ENCODE measurements around the gene PRKRIP1. TPM values are rescaled to one million over a fixed set of nuclear protein-coding genes. Genes with fewer than 3 reads are reported as not detected.

The PRKRIP1 gene
- total RNA-seq, 2 experiments from 2014 or later = 26.8 to 28.1 TPM

DNA sequence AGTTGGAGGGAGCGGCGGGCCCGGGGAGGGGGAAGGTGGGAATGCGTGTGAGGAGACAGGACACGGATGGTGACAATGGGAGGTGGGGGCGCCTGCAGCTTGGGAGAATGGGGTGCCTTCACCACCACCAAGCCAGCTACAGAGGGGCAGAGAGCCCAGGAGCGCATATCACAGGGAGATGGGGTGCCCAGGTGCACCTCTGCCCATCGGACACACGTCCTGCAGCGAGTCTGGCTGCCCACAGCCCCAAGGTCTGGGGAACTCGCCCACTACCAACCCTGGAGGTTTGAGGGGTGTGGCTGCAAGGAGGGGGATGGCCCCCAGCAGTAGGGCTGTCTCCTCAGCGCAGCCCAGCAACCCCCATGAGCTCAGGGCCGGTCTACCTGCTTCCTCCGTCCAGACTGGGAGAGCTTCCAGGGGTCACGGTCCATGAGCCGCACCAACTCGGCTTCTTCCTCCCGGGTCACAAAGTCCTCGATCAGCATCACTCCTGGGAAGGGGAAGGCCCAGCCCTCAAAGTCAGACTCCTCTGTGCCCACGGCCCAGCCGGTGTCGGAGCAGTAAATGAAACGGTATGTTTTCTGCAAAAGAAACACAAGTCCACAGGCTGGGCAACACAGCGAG lies 63.2 kb downstream of the PRKRIP1 start:
- H3K4me3 Mint-ChIP-seq = no peak overlapping the region
- H3K27me3 Mint-ChIP-seq (ENCODE audit: low read depth) = no peaks in the 10 kb centered on the region
- ATAC-seq (no peak), DNase-seq (no peak)
- H3K9me3 Mint-ChIP-seq (ENCODE audit: insufficient read depth) = no peaks in the 10 kb centered on the region
- ChIA-PET POLR2A (interaction anchor here (0.5 kb wide), 1 partner anchor 19 kb away, joined by 3 read pairs; no protein-coding TSS in a partner anchor), CTCF (no interaction called here)
- peaks cover 9% of the 10 kb centered on the region for H3K36me3 Mint-ChIP-seq (ENCODE audit: low read depth)
- H3K27ac Mint-ChIP-seq = no peak overlapping the region
- H3K4me1 Mint-ChIP-seq (ENCODE audit: low read depth) = peaks cover 11% of the 10 kb centered on the region

DNA sequence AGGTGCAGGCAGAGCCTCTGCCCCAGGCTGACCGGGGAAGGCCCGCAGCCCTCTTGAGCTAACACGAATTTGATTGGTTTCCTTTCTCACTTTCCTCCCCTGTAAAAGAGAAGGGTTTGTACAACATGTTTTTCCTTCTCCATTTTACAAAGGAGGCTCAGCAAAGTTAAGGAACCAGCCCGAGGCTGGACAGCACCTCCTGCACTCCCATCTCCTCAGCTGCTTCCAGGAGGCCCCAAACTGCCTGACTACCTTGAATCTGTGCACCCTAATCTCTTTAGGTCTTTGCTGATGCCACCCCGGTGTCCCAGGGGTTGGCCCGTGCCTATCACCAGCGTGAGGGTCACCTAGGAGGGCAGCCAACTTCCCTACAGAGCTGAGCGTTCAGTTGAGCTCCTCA lies 64.3 kb downstream of the PRKRIP1 start:
- DNase-seq (no peak), ATAC-seq (no peak)
- peak overlapping the region; percentile 58 for H3K27ac Mint-ChIP-seq
- ChIA-PET CTCF (no interaction called here), POLR2A (interaction anchor here (0.8 kb wide), 1 partner anchor 8 kb away, joined by 3 read pairs; no protein-coding TSS in a partner anchor)
- H3K27me3 Mint-ChIP-seq (ENCODE audit: low read depth) = no peaks in the 10 kb centered on the region
- H3K9me3 Mint-ChIP-seq (ENCODE audit: insufficient read depth) = no peaks in the 10 kb centered on the region
- H3K4me1 Mint-ChIP-seq (ENCODE audit: low read depth) = peaks cover 14% of the 10 kb centered on the region
- H3K36me3 Mint-ChIP-seq (ENCODE audit: low read depth) = peaks cover 6% of the 10 kb centered on the region
- no peak overlapping the region for H3K4me3 Mint-ChIP-seq

GRCh38 chr7:102463841-102464576 lies 67.8 kb downstream of the PRKRIP1 start:
- ChIA-PET CTCF (interaction anchor here (0.7 to 1.3 kb wide), 4 partner anchors 13 to 59 kb away, joined by 4 to 10 read pairs (median 7); no protein-coding TSS in a partner anchor), POLR2A (interaction anchor here (0.6 to 1.8 kb wide), 3 partner anchors 12 to 60 kb away, joined by 3 to 4 read pairs (median 4); no protein-coding TSS in a partner anchor)
- Mint-ChIP-seq H3K27me3 (ENCODE audit: low read depth) (no peaks in the 10 kb centered on the region), H3K9me3 (ENCODE audit: insufficient read depth) (no peaks in the 10 kb centered on the region), H3K27ac (peak overlapping the region; percentile 87), H3K4me3 (peak overlapping the region; percentile 95), H3K36me3 (ENCODE audit: low read depth) (peaks cover 2% of the 10 kb centered on the region), H3K4me1 (ENCODE audit: low read depth) (peaks cover 26% of the 10 kb centered on the region)
- DNase-seq = no peak
- ATAC-seq = peak; percentile 7

GRCh38 chr7:102464577-102465280 lies 68.6 kb downstream of the PRKRIP1 start, which contains the start of the genes ALKBH4 and LRWD1:
Gene ALKBH4, minus strand, starts transcription at chr7:102464863. Its CDS starts 27 bp downstream, at chr7:102464836.
Gene LRWD1, plus strand, starts transcription at chr7:102464984. Its CDS starts 97 bp downstream, at chr7:102465081.
- Mint-ChIP-seq H3K4me1 (ENCODE audit: low read depth) (peaks cover 26% of the 10 kb centered on the region), H3K36me3 (ENCODE audit: low read depth) (peaks cover 2% of the 10 kb centered on the region), H3K4me3 (peak within 1 kb of the TSS; percentile 95), H3K9me3 (ENCODE audit: insufficient read depth) (no peaks in the 10 kb centered on the region), H3K27me3 (ENCODE audit: low read depth) (no peaks in the 10 kb centered on the region), H3K27ac (peak within 1 kb of the TSS; percentile 87)
- DNase-seq = peak; percentile 94
- peak; percentile 94 for ATAC-seq
- ChIA-PET POLR2A (interaction anchor here (0.5 to 1.8 kb wide), 5 partner anchors 13 to 60 kb away, joined by 3 to 4 read pairs (median 3); partner anchors contain the start of gene ORAI2), CTCF (interaction anchor here (0.9 to 1.3 kb wide), 4 partner anchors 14 to 60 kb away, joined by 3 to 10 read pairs (median 7); no protein-coding TSS in a partner anchor)

DNA sequence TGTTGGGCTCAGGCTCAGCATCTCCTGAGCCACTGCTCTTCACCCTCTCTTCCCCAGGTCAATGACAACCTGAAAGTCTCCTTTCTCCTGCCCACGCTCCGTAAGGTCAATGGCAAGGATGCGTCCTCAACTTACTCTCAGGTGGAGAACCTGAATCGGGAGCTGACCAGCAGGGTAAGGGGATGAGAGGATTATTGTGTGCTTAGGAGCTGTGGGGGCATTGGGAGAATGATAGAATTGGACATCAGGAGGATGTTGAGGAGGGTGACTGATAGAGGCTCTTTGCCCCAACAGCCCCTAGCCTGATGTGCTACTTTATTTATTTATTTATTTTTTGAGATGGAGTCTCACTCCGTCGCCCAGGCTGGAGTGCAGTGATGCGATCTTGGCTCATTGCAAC lies 69.9 kb downstream of the PRKRIP1 start:
- CTCF ChIA-PET = interaction anchor here (1.0 to 3.4 kb wide), 3 partner anchors 26 to 61 kb away, joined by 3 to 18 read pairs (median 5); no protein-coding TSS in a partner anchor
- no peak overlapping the region for H3K27ac Mint-ChIP-seq
- H3K36me3 Mint-ChIP-seq (ENCODE audit: low read depth) = peaks cover 4% of the 10 kb centered on the region
- no peaks in the 10 kb centered on the region for H3K27me3 Mint-ChIP-seq (ENCODE audit: low read depth)
- peak overlapping the region; percentile 95 for H3K4me3 Mint-ChIP-seq
- no peaks in the 10 kb centered on the region for H3K9me3 Mint-ChIP-seq (ENCODE audit: insufficient read depth)
- POLR2A ChIA-PET = interaction anchor here (1.0 to 2.4 kb wide), 4 partner anchors 10 to 47 kb away, joined by 3 to 10 read pairs (median 4); no protein-coding TSS in a partner anchor
- ATAC-seq (no peak), DNase-seq (no peak)
- peaks cover 26% of the 10 kb centered on the region for H3K4me1 Mint-ChIP-seq (ENCODE audit: low read depth)

DNA sequence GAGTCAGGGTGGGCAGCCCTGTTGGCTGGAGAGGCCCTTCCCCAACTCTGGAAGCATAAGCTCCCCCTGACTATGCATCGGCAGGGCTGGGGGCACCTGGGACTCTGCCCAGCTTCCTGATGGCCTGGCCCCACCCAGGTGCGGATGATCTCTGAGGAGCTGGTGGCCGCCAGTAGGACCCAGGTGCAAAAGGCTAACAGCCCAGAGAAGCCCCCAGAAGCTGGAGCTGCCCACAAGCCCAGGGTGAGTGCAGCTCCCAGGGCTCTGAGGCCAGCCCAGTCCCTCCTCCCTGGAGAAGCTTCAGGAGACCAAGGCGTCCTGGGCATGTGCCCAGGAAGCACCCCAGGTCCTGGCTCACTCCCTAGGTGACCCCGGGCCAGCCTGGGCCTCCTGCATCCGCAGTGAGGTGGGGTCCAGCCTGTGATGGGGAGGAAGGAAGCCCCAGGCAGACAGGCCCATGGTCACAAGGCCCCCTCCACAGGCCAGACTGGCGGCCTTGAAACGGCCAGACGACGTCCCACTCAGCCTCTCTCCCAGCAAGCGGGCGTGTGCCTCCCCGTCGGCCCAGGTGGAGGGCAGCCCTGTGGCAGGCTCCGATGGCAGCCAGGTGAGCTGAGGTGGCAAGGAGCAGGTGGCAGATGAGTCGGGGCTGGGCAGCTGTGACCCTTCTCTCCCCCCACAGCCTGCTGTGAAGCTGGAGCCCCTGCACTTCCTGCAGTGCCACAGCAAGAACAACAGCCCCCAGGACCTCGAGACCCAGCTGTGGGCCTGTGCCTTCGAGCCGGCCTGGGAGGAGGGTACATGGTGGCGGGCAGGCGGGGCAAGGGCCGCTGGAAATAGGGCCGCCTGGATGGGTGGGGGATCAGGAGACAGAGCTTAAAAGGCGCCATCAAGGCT lies 71.7 kb downstream of the PRKRIP1 start:
- peaks cover 9% of the 10 kb centered on the region for H3K36me3 Mint-ChIP-seq (ENCODE audit: low read depth)
- DNase-seq (no peak), ATAC-seq (no peak)
- no peaks in the 10 kb centered on the region for H3K9me3 Mint-ChIP-seq (ENCODE audit: insufficient read depth)
- ChIA-PET POLR2A (interaction anchor here (0.7 to 2.4 kb wide), 3 partner anchors 19 to 72 kb away, joined by 3 to 10 read pairs (median 4); partner anchors contain the start of gene PRKRIP1), CTCF (interaction anchor here (1.0 to 3.4 kb wide), 5 partner anchors 52 to 71 kb away, joined by 3 to 18 read pairs (median 3); no protein-coding TSS in a partner anchor)
- H3K27me3 Mint-ChIP-seq (ENCODE audit: low read depth) = no peaks in the 10 kb centered on the region
- no peak overlapping the region for H3K4me3 Mint-ChIP-seq
- H3K4me1 Mint-ChIP-seq (ENCODE audit: low read depth) = peaks cover 24% of the 10 kb centered on the region
- H3K27ac Mint-ChIP-seq = no peak overlapping the region

DNA sequence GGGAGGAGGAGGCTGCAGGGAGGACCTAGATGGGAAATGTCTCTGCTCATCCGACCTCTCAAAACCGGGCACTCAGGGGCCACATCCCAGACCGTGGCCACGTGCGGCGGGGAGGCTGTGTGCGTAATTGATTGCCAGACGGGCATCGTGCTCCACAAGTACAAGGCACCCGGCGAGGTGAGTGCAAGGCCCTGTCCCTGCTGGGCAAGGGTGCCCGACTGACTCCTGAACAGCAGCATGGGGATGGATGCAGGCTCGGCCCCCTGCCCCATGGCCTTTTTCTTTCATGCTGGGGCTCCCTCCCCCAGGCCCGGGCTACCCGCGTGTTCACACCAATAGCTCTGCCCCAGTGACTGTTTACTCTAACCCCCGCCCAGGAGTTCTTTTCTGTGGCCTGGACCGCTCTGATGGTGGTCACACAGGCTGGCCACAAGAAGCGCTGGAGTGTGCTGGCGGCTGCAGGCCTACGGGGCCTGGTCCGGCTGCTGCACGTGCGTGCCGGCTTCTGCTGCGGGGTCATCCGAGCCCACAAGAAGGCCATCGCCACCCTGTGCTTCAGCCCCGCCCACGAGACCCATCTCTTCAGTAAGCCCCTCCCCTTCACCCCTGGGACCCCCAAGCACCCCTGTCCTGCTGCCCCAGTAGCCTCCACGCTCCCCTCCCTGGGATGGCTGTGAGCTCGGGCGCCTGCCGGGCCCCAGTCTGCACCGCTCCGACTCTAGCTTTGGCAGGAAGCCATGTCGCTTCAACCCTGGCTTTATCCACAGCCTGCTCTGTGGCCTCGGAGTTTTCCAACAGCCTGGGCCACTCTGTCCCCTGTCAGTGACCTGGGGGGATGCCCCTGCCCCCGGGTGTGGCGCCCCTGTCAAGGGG lies 72.6 kb downstream of the PRKRIP1 start:
- ATAC-seq (no peak), DNase-seq (no peak)
- no peaks in the 10 kb centered on the region for H3K27me3 Mint-ChIP-seq (ENCODE audit: low read depth)
- H3K36me3 Mint-ChIP-seq (ENCODE audit: low read depth) = peaks cover 14% of the 10 kb centered on the region
- ChIA-PET CTCF (interaction anchor here (1.1 to 3.4 kb wide), 2 partner anchors 53 to 55 kb away, joined by 3 to 18 read pairs; no protein-coding TSS in a partner anchor), POLR2A (no interaction called here)
- H3K4me1 Mint-ChIP-seq (ENCODE audit: low read depth) = peaks cover 20% of the 10 kb centered on the region
- no peaks in the 10 kb centered on the region for H3K9me3 Mint-ChIP-seq (ENCODE audit: insufficient read depth)
- no peak overlapping the region for H3K4me3 Mint-ChIP-seq
- no peak overlapping the region for H3K27ac Mint-ChIP-seq

GRCh38 chr7:102469351-102469971 lies 73.3 kb downstream of the PRKRIP1 start:
- DNase-seq (no peak), ATAC-seq (no peak)
- peaks cover 15% of the 10 kb centered on the region for H3K4me1 Mint-ChIP-seq (ENCODE audit: low read depth)
- H3K9me3 Mint-ChIP-seq (ENCODE audit: insufficient read depth) = no peaks in the 10 kb centered on the region
- H3K4me3 Mint-ChIP-seq = no peak overlapping the region
- peaks cover 14% of the 10 kb centered on the region for H3K36me3 Mint-ChIP-seq (ENCODE audit: low read depth)
- ChIA-PET POLR2A (no interaction called here), CTCF (no interaction called here)
- no peak overlapping the region for H3K27ac Mint-ChIP-seq
- no peaks in the 10 kb centered on the region for H3K27me3 Mint-ChIP-seq (ENCODE audit: low read depth)

GRCh38 chr7:102469972-102470825 lies 74.0 kb downstream of the PRKRIP1 start:
- Mint-ChIP-seq H3K27ac (no peak overlapping the region), H3K4me3 (no peak overlapping the region), H3K9me3 (ENCODE audit: insufficient read depth) (no peaks in the 10 kb centered on the region), H3K4me1 (ENCODE audit: low read depth) (peaks cover 14% of the 10 kb centered on the region), H3K27me3 (ENCODE audit: low read depth) (no peaks in the 10 kb centered on the region), H3K36me3 (ENCODE audit: low read depth) (peaks cover 14% of the 10 kb centered on the region)
- ATAC-seq (no peak), DNase-seq (no peak)
- ChIA-PET CTCF (interaction anchor here (1.3 kb wide), 1 partner anchor 65 kb away, joined by 3 read pairs; no protein-coding TSS in a partner anchor), POLR2A (interaction anchor here (1.4 kb wide), 1 partner anchor 55 kb away, joined by 3 read pairs; no protein-coding TSS in a partner anchor)

Measured in activated CD8-positive, alpha-beta T cell treated with anti-CD3 and anti-CD28 coated beads, Interleukin-2, amount 10 ng/mL, durations not matched to agents 7 days and 5 days (primary cell).